Small intestine (tissue), 7 donors: Measurements from ENCODE around the gene CDCA7L. TPM values are rescaled to one million over a fixed set of nuclear protein-coding genes. Genes with fewer than 3 reads are reported as not detected.
A peak's percentile ranks its signal among the peaks of the same experiment; 100 is the strongest.

Source experiments
- DNase-seq, 2 donors: peaks; one replicate each; pipeline versions ENCODE4 v3.0.0 to v3.0.0-alpha.2; 2013
- FAIRE-seq: peaks from 2 replicates; lab custom pipeline; 2012; peaks lifted over from hg19 to GRCh38; lab: Jason Lieb, UNC
- H3K27ac ChIP-seq, 3 donors: one replicate each; pipeline ENCODE4 v1.5.1; 2013; ENCODE audit warnings: low read length in 2 of 3, mild to moderate bottlenecking in 2 of 3, control low read depth in 1 of 3, inconsistent platforms in 1 of 3, low read depth in 1 of 3, moderate library complexity in 1 of 3
- H3K27me3 ChIP-seq, 3 donors: one replicate each; pipeline ENCODE4 v1.6.1; 2013; ENCODE audit warnings: low read length in 3 of 3, inconsistent platforms in 1 of 3; ENCODE audit not compliant: control insufficient read depth in 3 of 3, insufficient read depth in 3 of 3
- H3K36me3 ChIP-seq, 3 donors: one replicate each; pipeline ENCODE4 v1.6.1; 2013; ENCODE audit warnings: low read length in 3 of 3, inconsistent platforms in 1 of 3, low read depth in 1 of 3, mild to moderate bottlenecking in 1 of 3, moderate library complexity in 1 of 3; ENCODE audit not compliant: control insufficient read depth in 3 of 3, insufficient read depth in 2 of 3
- H3K4me1 ChIP-seq, 3 donors: one replicate each; pipeline ENCODE4 v1.6.1; 2013; ENCODE audit warnings: low read length in 2 of 3, inconsistent platforms in 1 of 3, low read depth in 1 of 3, mild to moderate bottlenecking in 1 of 3, moderate library complexity in 1 of 3; ENCODE audit not compliant: control insufficient read depth in 3 of 3, insufficient read depth in 2 of 3
- H3K4me3 ChIP-seq, 3 donors: one replicate each; pipeline ENCODE4 v1.5.1; 2013; ENCODE audit warnings: low read length in 3 of 3, control low read depth in 1 of 3, inconsistent platforms in 1 of 3, low read depth in 1 of 3, mild to moderate bottlenecking in 1 of 3, moderate library complexity in 1 of 3
- H3K9me3 ChIP-seq, 2 donors: one replicate each; pipeline ENCODE4 v1.6.1; 2013; ENCODE audit warnings: low read depth in 1 of 2, low read length in 1 of 2; ENCODE audit not compliant: control insufficient read depth in 2 of 2, insufficient read depth in 1 of 2
- WGBS, 3 donors: extraction: QIAGEN DNeasy Blood & Tissue Kit; methylation state at CpG; one replicate each; pipeline ENCODE4 v1.1.7; 2013; 5-methylcytosine and 5-hydroxymethylcytosine counted together
- polyA plus RNA-seq, 4 donors: library from polyadenylated mRNA; stranded (reverse) in 3 of 4; unstranded in 1 of 4; fragments of 200-250 nt in 3 of 4; fragments of 120-200 nt in 1 of 4; gene quantifications; one replicate each; pipeline versions ENCODE4 v1.2.1 to v1.2.3, GENCODE V29; 2013
- donor health status: healthy with polysubstance abuse.
- donor health status: control.
- donor health status: control.
- donor health status: Bipolar disorder and iron deficiency.
- donor health status: healthy.

The CDCA7L gene
- polyA plus RNA-seq, 4 donors, result 2.7 to 20.6 (median 8.4) TPM

DNA sequence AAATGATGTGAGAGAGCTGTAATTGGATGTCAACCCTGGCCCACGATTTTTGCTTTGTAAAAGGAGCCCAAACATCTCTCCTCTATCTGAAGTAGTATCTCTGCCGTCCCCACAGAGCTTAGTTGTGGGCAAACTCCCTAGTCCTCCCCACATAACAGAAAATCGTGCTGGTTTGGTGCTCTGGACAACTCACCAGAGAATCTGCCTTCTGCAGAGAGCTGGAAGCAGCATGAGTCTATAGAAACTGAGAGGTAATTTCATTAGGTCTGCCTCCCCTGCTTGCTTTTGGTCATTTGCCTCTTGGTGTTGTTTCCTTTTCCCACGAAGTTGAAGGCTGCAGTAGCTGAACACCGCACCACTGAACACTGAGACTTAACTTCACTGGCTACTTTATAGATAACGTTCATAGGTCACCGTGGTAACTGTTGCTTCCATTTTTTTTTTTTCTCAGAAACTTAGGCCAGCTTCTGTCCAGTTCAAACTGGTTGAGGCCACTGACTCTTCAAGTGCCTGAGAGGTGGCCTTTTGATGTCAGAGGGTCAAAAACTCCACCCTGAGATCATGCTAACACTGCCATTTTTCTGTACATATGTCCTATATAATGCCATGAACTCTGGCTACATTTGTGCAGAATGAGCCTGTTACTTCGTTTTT lies 3.3 kb upstream of the CDCA7L start:
- Histone ChIP-seq H3K27ac (no peak overlapping the region), H3K9me3 (no peaks in the 10 kb centered on the region), H3K27me3 (peaks cover 0 to 7% (median 0%) of the 10 kb centered on the region in 3 donors), H3K4me1 (peaks cover 0 to 7% (median 2%) of the 10 kb centered on the region in 3 donors), H3K36me3 (no peaks in the 10 kb centered on the region), H3K4me3 (no peak overlapping the region)
- DNase-seq (no peak), FAIRE-seq (no peak)
- WGBS, 3 donors, result 45 to 53% (median 46%) methylated on average over 8 of the region's 8 CpGs

DNA sequence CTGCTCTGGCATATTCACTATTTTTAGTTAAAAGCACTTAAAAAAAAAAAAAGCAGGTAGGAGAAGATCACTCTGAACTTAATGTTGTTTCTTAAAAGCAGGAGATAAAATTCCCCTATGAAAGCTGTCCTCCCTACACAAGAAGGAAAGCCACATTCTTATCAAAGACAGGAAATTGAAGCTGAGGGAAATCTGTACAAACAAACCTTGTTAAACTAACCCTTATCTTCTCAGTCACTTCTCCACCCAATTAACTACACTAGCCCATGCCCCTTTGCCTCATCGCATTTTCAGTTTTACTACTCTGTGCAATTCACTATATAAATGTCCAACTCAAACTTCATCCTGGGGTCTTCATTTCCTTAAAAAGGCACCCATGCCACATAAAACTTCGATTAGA lies 2.7 kb upstream of the CDCA7L start:
- Histone ChIP-seq H3K4me3 (no peak overlapping the region), H3K4me1 (peaks cover 0 to 7% (median 2%) of the 10 kb centered on the region in 3 donors), H3K27ac (no peak overlapping the region), H3K36me3 (no peaks in the 10 kb centered on the region), H3K27me3 (peaks cover 0 to 7% (median 0%) of the 10 kb centered on the region in 3 donors), H3K9me3 (no peaks in the 10 kb centered on the region)
- WGBS, 3 donors, result 40 to 56% (median 43%) methylated on average over 2 of the region's 2 CpGs
- DNase-seq (no peak), FAIRE-seq (no peak)

DNA sequence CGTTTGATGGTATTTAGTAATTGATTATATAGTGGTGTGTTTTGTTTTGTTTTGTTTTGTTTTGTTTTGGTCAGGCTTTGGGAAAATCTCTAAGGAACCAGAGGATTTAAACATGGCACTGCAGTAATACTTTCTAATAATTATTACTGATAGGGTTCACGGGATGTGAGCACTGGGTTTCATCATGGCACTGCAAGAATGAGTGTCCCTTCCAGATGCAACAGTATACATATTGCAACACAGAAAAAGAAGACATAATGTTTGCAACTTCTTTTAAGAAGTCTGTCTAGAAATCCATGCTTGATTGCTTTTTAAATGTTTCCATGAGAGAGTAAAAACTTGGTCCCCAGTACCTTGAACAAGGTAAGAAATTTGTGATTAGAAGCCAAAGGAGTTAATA lies 2.2 kb upstream of the CDCA7L start:
- DNase-seq (no peak), FAIRE-seq (no peak)
- no peaks in the 10 kb centered on the region for H3K36me3 ChIP-seq
- peaks cover 0 to 7% (median 2%) of the 10 kb centered on the region in 3 donors for H3K4me1 ChIP-seq
- no peak overlapping the region for H3K27ac ChIP-seq
- WGBS, 3 donors, result 55 to 67% (median 67%) methylated on average over 2 of the region's 2 CpGs
- peaks cover 0 to 7% (median 0%) of the 10 kb centered on the region in 3 donors for H3K27me3 ChIP-seq
- H3K9me3 ChIP-seq, result no peaks in the 10 kb centered on the region
- no peak overlapping the region for H3K4me3 ChIP-seq

DNA sequence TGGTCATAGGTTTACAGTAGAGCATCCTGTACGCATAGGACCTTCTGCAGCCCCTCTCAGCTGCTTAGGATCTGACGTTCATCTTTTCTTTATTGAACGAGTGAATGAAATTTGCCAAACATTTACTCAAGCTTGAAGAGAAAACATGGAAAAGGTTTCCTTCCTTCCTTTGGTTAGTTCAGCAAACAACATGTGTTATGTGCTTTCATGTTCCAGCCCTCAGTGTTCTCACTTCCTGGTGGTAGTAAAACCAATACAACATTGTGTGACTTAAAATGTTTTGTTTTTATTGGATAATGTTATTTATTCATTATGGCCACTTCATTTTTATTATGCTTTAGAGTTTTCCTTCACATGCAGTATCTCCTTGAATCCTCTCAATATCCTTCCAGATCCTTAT lies 1.4 kb upstream of the CDCA7L start:
- H3K27ac ChIP-seq, result no peak overlapping the region
- 63 to 71% (median 64%) methylated on average over 3 of the region's 3 CpGs for WGBS, 3 donors
- FAIRE-seq, result no peak

DNA sequence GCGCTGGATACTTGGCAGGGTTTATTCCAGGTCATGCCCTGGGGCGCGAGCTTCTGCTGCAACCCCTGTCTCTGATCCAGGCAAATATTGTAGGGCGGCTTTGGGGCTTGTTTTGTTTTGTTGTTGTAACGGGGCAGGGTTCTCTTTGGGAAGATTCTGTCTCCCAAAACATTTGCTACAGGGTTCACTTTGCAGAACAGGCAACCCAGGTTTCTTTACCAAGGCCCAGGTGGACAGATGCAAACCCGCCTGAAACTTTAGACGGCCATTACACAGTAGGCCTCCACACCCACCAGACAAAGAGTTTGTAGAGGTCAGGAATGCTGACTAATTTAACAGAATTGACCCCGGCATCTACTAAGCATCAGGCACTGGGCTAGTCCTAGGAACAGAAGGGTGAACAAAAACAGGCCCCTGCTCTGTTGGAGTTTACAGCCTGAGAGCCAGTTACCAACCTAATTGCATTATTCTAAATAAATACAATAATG lies 567 bp upstream of the CDCA7L start:
- 15 to 23% (median 17%) methylated on average over 8 of the region's 8 CpGs for WGBS, 3 donors
- Histone ChIP-seq H3K27me3 (peaks cover 0 to 7% (median 0%) of the 10 kb centered on the region in 3 donors), H3K9me3 (no peaks in the 10 kb centered on the region), H3K4me1 (peaks cover 0 to 7% (median 2%) of the 10 kb centered on the region in 3 donors), H3K27ac (peak overlapping the region in 1 of 3 donors; percentile 8), H3K4me3 (peak overlapping the region in 2 of 3 donors; percentile 47 to 68), H3K36me3 (no peaks in the 10 kb centered on the region)
- no peak for DNase-seq
- no peak for FAIRE-seq

More for the DNA sequence above, 1.4 kb upstream of the CDCA7L start:
- no peak for DNase-seq
- no peaks in the 10 kb centered on the region for H3K36me3 ChIP-seq
- H3K4me3 ChIP-seq, result no peak overlapping the region
- H3K9me3 ChIP-seq, result no peaks in the 10 kb centered on the region
- H3K27me3 ChIP-seq, result peaks cover 0 to 7% (median 0%) of the 10 kb centered on the region in 3 donors
- H3K4me1 ChIP-seq, result peaks cover 0 to 7% (median 2%) of the 10 kb centered on the region in 3 donors

DNA sequence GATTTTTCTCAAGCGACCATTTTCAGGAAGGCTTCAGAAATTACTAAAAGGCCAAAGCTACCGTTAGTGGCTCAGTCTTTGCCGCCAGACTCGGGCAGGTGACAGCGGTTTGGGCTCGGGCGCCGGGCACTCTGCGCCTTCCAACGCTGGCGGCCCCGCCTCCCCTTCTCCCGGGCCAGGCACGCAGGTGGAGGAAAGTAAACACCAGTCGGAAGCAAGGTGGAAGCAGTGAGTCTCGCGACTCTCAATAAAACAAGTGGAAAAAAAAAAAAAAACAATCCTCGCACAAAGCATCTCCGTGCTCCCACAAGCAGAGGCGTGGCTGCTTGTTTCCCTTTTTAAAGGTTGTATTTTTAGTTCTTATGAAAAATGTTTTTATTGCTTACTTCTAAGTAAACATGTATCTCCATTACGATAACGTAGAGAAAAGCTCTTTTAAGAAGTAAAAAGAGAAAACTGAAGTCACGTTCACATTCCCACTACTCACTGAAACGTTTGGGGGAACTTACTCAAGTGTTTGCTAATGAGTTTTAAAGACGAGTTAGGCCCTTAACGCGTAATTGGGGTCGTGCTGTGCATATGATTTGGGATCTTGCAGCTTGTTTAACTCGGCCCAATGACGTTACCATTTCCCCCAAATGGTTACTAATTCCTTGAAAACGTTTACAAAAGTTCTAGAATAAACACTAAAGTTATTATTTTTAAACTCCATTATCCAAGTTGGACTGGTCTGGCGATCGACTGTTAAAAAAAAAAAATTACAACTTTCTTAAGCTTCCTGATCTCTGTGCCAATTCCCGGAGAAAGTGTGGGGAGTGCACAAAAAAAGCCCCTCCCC lies 864 bp downstream of the CDCA7L start:
- Histone ChIP-seq H3K36me3 (no peaks in the 10 kb centered on the region), H3K27me3 (peaks cover 0 to 7% (median 0%) of the 10 kb centered on the region in 3 donors), H3K9me3 (no peaks in the 10 kb centered on the region), H3K27ac (peak overlapping the region in 2 of 3 donors; percentile 53 to 85), H3K4me1 (peaks cover 0 to 7% (median 2%) of the 10 kb centered on the region in 3 donors), H3K4me3 (peak overlapping the region; percentile 47 to 68 (median 67))
- no peak for FAIRE-seq
- 0 to 1% (median 0%) methylated on average over 34 of the region's 34 CpGs for WGBS, 3 donors
- peak; percentile 60 to 67 for DNase-seq

DNA sequence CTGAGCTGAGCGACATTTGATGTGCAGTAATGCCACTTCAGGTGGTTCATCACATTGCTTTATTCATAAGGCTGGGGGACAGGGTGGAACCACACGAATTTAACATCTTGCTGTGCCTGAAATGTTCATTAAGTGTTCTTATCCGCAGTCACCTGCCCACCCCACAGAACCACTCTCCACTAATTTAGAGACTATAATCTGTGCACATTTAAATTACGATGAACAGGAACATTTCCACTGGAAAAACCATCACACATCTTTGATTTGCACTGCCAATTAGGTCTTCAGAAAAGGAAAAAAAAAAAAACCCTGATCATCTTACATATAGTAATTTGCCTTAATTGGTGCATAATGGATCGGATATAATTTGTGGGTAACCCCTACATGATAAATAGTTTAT lies 2.3 kb downstream of the CDCA7L start:
- 89 to 93% (median 90%) methylated on average over 5 of the region's 5 CpGs for WGBS, 3 donors
- Histone ChIP-seq H3K36me3 (no peaks in the 10 kb centered on the region), H3K4me1 (peaks cover 0 to 7% (median 5%) of the 10 kb centered on the region in 3 donors), H3K27me3 (peaks cover 0 to 3% (median 0%) of the 10 kb centered on the region in 3 donors), H3K9me3 (no peaks in the 10 kb centered on the region), H3K4me3 (no peak overlapping the region), H3K27ac (no peak overlapping the region)
- FAIRE-seq (no peak), DNase-seq (no peak)

DNA sequence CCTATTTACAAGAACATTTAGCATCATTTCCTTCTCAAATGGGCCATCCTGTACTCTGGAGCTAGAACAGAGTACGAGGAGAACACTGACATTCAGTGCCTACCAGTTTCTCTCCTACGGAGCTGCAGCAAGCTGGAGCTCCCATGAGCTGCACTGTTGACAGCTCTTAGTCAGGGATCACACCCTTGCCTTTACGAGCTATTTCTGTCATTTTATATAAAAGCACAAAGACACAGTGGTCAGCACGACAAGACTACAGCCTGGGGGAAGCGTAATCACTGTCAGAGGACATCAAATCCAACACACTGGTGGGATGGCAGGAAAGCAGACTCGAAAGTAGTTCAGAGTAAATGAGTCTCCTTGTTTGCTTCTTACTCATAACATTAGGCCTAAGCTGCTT lies 2.7 kb downstream of the CDCA7L start:
- WGBS, 3 donors, result 71 to 77% (median 72%) methylated on average over 6 of the region's 6 CpGs
- no peak for DNase-seq
- no peak overlapping the region for H3K27ac ChIP-seq
- no peaks in the 10 kb centered on the region for H3K36me3 ChIP-seq
- H3K27me3 ChIP-seq, result peaks cover 0 to 3% (median 0%) of the 10 kb centered on the region in 3 donors
- H3K9me3 ChIP-seq, result no peaks in the 10 kb centered on the region
- H3K4me3 ChIP-seq, result no peak overlapping the region
- peaks cover 0 to 7% (median 5%) of the 10 kb centered on the region in 3 donors for H3K4me1 ChIP-seq
- FAIRE-seq, result no peak
